Effector CD4-positive, alpha-beta T cell (primary cell): Measurements from ENCODE around the gene PATL2.
"Not testable (repeated sequence)": the region's sequence is repeated elsewhere in the genome, so short reads cannot be mapped to it uniquely, and the experiment has no call there.

ENCODE experiments used
- DNase-seq: peaks from one replicate; pipeline ENCODE4 v3.0.0-alpha.2; 2020

PATL2 gene

DNA sequence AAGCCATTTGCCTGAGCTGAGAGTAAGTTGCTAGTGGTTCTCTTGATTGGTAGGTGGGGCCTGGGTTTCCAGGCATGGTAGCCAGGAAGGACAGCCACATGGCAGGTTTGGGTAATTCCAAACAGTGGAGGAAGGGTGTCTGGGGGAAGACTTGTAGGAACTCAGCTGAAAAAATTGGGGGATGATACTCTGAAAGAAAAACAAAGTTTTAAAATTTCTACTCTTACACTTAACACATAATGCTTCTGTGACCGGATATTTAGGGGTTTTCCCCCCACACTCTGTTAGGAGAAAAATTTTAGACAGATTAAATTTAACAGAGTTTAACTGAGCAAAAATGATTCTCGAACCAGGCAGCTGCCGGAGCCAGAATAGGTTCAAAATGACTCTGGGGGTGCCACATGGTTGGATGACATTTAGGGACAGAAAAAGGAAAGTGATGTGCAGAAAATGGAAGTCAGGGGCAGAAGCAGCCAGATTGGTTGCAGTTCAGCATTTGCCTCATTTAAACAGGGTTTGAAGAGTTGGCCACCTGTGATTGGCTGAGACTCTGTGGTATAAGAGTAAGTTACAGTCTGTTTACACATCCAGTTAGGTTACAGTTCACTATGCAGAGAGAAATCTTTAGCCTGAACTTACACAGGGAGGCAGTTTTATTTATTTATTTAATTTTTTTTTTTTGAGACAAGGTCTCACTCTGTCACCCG is 8.3 kb upstream of the PATL2 start:
- DNase-seq = peak; percentile 46

DNA sequence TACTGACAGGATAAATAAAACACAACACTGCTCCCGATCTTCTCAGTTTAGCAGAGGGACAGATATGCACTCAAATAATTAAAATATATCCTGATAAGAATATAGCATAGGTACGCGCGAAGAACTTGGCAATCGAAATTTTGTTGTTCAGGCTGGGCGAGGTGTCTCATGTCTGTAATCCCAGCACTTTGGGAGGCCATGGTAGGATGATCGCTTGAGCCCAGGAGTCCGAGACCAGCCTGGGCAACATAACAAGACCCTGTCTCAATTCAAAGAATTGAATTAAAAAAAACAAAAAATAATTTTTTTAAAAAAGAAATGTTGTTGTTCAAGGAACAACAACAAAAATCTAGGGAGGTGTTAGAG is 7.8 kb upstream of the PATL2 start:
- no peak for DNase-seq

DNA sequence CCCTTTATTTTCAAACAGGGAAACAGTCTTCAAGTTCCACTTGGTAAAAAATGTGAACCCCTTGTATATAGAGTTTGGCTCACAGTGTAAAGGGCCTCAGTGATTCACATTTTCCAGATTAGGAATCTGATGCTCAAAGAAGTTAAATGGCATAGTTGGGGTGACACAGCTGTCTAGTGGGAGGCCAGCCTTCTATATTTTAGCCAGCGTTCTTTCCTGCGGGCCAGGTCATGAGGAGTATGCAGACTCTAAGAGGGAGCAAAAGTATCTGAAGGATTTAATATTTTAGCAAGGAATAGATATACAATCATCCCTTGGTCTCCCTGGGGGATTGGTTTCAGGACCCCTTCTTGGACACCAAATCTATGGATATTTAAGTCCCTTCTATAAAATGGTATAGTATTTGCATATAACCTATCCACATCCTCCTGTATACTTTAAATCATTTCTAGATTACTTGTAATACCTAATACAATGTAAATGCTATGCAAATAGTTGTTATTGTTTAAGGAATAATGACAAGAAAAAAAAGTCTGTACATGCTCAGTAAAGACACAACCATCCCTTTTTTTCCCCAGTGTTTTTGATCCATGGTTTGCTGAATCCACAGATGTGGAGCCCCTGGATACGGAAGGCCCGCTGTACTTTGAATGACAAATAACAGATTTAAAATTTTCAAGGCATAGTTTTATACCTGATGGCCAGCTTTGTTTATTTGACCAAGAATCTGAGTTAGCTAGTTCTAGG is 7.2 kb upstream of the PATL2 start:
- DNase-seq = no peak

DNA sequence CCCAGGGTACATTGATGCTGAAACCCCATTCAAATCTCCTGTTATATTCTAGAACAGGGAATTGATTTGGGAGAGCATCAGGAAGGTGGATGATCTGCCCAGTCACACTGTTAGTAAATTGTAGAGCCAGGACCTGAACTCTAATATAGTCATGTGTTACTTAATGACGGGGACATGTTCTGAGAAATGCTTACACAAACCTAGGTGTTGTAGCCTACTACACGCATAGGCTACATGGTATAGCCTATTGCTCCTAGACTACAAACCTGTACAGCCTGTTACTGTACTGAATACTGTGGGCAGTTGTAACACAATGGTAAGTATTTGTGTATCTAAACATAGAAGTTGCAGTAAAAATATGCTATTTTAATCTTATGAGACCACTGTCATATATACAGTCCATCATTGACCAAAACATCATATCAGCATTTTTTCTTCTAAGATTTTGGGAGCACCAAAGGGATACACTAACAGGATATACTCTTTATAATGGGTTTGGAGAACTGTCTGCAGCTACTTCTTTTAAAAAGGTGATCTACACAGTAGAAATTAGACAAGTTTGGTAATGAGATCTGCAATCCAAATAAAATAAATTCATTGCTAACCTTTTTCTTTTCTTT is 6.0 kb upstream of the PATL2 start:
- DNase-seq = no peak

DNA sequence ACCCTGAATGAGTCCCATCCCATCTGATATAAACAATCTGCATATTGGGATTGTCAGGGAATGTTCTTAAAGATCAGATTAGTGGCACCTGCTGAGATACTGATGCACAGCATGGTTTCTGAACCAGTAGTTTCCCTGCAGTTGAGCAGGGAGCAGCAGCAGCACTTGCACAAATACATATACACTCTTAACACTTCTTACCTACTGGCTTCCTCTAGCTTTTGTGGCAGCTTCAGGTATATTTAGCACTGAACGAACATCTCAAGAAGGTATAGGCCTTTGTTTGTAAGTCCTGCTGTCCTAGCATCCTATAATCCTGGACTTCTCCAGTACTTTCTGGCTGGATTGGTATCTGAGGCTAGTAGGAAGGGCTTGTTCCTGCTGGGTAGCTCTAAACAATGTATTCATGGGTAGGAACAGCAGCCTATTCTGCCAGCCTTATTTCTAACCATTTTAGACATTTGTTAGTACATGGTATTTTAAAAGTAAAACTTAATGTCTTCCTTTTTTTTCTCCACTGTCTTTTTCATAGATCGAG is 4.7 kb upstream of the PATL2 start:
- DNase-seq = no peak

DNA sequence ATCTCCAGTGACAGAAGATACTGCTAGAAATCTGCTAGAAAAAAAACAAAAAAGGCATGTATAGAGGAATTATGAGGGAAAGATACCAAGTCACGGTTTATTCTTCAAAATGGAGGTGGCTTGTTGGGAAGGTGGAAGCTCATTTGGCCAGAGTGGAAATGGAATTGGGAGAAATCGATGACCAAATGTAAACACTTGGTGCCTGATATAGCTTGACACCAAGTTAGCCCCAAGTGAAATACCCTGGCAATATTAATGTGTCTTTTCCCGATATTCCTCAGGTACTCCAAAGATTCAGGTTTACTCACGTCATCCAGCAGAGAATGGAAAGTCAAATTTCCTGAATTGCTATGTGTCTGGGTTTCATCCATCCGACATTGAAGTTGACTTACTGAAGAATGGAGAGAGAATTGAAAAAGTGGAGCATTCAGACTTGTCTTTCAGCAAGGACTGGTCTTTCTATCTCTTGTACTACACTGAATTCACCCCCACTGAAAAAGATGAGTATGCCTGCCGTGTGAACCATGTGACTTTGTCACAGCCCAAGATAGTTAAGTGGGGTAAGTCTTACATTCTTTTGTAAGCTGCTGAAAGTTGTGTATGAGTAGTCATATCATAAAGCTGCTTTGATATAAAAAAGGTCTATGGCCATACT is 4.1 kb upstream of the PATL2 start:
- no peak for DNase-seq

DNA sequence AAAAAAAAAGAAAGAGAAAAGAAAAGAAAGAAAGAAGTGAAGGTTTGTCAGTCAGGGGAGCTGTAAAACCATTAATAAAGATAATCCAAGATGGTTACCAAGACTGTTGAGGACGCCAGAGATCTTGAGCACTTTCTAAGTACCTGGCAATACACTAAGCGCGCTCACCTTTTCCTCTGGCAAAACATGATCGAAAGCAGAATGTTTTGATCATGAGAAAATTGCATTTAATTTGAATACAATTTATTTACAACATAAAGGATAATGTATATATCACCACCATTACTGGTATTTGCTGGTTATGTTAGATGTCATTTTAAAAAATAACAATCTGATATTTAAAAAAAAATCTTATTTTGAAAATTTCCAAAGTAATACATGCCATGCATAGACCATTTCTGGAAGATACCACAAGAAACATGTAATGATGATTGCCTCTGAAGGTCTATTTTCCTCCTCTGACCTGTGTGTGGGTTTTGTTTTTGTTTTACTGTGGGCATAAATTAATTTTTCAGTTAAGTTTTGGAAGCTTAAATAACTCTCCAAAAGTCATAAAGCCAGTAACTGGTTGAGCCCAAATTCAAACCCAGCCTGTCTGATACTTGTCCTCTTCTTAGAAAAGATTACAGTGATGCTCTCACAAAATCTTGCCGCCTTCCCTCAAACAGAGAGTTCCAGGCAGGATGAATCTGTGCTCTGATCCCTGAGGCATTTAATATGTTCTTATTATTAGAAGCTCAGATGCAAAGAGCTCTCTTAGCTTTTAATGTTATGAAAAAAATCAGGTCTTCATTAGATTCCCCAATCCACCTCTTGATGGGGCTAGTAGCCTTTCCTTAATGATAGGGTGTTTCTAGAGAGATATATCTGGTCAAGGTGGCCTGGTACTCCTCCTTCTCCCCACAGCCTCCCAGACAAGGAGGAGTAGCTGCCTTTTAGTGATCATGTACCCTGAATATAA is 2.2 kb upstream of the PATL2 start:
- DNase-seq = no peak

DNA sequence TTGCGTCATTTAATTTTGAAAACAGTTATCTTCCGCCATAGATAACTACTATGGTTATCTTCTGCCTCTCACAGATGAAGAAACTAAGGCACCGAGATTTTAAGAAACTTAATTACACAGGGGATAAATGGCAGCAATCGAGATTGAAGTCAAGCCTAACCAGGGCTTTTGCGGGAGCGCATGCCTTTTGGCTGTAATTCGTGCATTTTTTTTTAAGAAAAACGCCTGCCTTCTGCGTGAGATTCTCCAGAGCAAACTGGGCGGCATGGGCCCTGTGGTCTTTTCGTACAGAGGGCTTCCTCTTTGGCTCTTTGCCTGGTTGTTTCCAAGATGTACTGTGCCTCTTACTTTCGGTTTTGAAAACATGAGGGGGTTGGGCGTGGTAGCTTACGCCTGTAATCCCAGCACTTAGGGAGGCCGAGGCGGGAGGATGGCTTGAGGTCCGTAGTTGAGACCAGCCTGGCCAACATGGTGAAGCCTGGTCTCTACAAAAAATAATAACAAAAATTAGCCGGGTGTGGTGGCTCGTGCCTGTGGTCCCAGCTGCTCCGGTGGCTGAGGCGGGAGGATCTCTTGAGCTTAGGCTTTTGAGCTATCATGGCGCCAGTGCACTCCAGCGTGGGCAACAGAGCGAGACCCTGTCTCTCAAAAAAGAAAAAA is 1.4 kb upstream of the PATL2 start:
- DNase-seq = peak; percentile 48

DNA sequence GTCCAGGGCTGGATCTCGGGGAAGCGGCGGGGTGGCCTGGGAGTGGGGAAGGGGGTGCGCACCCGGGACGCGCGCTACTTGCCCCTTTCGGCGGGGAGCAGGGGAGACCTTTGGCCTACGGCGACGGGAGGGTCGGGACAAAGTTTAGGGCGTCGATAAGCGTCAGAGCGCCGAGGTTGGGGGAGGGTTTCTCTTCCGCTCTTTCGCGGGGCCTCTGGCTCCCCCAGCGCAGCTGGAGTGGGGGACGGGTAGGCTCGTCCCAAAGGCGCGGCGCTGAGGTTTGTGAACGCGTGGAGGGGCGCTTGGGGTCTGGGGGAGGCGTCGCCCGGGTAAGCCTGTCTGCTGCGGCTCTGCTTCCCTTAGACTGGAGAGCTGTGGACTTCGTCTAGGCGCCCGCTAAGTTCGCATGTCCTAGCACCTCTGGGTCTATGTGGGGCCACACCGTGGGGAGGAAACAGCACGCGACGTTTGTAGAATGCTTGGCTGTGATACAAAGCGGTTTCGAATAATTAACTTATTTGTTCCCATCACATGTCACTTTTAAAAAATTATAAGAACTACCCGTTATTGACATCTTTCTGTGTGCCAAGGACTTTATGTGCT is 721 bp upstream of the PATL2 start:
- DNase-seq = peak; percentile 42

DNA sequence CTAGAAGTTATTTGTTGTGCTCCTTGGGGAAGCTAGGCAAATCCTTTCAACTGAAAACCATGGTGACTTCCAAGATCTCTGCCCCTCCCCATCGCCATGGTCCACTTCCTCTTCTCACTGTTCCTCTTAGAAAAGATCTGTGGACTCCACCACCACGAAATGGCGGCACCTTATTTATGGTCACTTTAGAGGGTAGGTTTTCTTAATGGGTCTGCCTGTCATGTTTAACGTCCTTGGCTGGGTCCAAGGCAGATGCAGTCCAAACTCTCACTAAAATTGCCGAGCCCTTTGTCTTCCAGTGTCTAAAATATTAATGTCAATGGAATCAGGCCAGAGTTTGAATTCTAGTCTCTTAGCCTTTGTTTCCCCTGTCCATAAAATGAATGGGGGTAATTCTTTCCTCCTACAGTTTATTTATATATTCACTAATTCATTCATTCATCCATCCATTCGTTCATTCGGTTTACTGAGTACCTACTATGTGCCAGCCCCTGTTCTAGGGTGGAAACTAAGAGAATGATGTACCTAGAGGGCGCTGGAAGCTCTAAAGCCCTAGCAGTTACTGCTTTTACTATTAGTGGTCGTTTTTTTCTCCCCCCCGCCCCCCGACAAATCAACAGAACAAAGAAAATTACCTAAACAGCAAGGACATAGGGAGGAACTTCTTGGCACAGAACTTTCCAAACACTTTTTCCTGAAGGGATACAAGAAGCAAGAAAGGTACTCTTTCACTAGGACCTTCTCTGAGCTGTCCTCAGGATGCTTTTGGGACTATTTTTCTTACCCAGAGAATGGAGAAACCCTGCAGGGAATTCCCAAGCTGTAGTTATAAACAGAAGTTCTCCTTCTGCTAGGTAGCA is 657 bp downstream of the PATL2 start:
- no peak for DNase-seq

DNA sequence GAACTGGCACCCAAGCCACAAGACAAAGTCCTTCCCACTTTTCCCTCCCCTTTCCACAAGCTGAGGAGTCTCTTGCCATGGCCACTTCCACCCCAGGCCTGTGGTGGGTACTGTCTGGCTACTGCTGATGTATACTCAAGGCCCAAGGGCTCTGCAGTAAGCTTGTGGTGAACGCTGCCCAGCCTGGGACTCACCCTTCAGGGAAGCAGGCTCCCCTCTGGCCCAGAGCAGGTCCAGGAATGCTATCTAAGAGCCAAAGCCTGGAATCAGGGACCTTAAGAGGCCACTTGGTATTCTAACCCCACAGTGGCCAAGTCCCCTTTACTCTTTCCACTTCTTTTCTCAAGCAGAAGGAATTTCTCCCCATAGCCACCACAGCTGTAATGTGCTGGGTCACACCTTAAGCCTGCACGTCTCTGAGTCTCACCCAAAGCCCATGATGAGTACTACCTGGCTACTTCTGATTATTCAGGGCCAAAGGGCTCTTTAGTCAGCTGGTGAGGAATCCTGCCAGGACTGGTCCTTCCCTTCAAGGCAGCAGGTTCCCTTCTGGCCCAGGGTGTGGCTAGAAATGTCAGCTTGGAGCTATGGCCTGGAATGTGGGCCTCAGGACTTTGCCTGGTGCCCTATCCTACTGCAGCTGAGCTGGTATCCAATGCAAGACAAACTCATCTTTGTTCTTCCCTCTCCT is 4.0 kb downstream of the PATL2 start:
- no peak for DNase-seq

DNA sequence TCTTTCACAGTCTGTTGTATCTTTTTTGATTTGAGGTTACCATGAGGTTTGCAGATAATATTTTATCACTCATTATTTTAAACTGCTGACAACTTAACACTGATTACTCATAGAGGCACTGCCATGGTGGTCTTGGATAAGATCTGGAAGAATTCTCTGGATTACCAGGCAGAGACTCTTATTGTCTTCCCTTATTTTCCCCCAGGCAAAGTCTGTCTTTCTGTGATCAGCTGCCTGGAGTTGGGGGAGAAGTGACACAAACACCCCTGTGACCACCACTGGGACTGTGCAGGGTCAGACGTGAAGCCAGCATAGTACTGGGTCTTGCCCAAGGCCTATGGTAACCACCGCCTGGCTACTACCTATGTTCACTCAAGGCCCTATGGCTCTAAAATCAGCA is 4.7 kb downstream of the PATL2 start:
- no peak for DNase-seq

DNA sequence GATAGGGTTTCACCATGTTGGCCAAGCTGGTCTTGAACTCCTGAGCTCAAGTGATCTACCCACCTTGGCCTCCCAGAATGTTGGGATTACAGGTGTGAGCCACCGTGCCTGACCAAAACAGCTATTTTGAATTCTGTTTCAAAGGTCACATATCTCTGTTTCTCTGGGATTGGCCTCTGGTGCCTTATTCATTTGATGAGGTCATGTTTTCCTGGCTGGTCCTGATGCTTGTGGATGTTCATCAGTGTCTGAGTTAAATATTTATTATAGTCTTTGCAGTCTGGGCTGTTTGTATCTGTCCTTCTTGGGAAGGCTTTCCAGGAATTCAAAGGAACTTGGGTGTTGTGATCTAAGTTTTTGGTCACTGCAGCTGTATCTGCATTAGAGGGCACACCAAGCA is 5.1 kb downstream of the PATL2 start:
- DNase-seq = no peak

DNA sequence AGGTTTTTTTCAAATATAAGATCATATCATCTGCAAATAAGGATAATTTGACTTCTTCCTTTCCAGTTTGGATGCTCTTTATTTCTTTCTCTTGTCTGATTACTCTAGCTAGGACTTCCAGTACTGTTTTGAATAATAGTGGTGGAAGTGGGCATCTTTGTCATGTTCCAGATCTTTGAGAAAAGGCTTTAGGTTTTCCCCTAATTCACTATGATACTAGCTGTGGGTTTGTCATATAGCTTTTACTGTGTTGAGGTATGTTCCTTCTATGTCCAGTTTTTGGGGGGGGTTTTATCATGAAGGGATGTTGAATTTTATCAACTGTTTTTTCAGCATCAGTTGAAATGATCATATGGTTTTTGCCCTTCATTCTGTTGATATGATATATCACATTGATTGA is 10.4 kb downstream of the PATL2 start:
- not testable (repeated sequence) for DNase-seq

DNA sequence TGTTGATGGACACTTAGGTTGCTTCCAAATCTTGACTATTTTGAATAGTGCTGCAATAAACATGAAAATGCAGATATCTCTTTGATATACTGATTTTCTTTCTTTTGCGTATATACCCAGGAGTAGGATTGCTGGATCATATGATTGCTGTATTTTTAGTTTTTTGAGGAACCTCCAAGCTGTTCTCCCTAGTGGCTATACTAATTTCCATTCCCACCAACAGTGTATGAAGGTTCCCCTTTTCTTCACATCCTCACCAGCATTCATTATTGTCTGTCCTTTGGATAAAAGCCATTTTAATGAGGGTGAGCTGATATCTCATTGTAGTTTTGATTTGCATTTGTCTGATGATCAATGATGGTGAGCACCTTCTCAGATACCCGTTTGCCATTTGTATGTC is 12.5 kb downstream of the PATL2 start:
- no peak for DNase-seq

DNA sequence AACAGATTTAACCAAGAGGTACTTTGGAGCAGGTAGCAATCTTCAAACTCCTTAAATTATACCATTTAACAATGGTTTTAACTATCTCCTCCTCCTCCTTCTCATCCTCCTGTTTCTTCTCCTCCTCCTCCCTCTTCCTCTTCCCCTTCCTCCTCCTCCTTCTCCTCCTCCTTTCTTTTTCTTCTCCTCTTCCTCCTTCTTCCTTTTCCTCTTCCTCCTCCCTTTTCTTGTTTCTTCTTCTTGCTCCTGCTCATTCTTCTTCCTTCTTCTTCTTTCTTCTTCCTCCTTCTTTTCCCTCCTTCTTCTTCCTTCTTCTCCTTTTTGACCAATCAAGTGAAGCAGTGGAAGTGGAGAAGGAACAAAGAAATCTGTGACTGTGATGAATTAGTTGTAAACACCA is 14.1 kb downstream of the PATL2 start:
- DNase-seq = no peak

DNA sequence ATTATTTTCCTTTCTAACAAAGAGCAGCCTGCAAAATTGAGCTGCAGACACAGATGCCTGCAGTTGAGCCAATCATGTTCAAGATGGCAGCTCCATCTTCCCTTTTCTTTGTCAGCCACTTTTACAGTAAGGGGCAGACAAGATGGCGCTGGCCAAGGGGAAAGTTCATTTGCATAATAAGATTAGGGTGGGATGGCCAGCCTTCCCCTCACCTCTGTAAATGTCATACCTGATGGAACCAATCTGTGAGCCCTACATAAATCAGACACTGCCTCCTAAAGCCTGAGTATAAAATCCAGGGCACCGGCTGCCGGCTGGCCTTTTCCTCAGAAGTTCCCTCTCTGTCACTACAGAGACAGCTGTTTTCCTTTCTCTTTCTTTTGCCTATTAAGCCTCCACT is 15.8 kb downstream of the PATL2 start:
- no peak for DNase-seq

DNA sequence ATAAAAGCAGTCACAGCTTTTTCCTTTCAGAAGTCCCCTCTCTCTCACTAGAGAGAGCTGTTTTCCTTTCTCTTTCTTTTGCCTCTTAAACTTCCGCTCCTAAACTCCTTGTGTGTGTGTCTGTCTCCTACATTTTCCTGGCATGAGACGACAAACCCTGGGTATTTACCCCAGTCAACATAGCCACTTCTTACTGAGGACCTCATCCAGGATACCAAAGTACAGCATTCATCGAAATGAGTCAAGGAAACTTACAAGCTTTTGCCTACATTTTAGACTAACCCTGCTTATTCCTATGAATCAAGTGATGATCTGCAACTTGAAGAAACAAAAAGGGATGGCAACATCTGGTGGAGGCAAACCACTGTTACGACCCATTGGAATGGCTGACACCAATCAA is 16.7 kb downstream of the PATL2 start:
- no peak for DNase-seq

DNA sequence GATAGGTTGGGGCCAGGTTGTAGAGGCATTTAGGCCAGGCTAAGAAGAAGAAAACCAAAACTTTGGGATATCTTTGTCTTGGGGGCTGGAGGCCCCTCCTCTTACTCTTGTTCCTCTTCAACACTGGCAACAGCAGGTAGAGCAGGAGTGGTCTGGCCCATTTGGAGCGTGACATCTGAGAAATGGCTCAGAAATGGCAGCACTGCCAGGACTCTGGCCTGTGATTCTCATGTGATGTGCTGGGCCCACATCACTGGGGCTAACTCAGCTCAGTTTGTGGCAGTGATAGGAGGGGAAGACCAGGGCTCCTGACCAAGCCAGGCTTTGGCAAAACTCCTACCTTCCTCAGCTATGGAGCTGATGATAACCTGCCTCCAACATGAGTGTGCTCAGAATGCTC is 18.5 kb downstream of the PATL2 start:
- DNase-seq = no peak

DNA sequence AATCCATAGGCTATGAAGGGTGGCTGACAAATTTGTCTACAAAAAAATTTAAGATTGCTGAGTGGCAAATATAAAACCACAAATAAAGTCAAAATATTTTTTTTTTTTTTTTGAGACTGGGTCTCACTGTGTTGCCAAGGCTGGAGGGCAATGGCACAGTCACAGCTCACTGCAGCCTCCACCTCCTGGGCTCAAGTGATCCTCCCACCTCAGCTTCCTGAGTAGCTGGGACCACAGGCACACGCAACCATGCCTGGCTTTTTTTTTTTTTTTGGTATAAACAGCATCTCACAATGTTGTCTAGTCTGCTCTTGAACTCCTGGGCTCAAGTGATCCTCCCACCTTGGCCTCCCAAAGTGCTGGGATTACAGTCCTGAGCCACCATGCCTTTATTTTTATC is 20.9 kb downstream of the PATL2 start:
- DNase-seq = not testable (repeated sequence)
